Right lobe of liver (tissue), 6 donors: ENCODE data around the gene MMP21. TPM values are rescaled to one million over a fixed set of nuclear protein-coding genes. Genes with fewer than 3 reads are reported as not detected.

Experiments used
- ATAC-seq, 4 donors: fragments of 200-7000 bp; cut with Tn5 transposase; one replicate each; pipeline ENCODE4 v1.9.1; 2020; ENCODE audit warnings: mild to moderate bottlenecking in 4 of 4, moderate library complexity in 4 of 4
- DNase-seq, 3 donors: peaks; one replicate each; pipeline ENCODE4 v3.0.0-alpha.2; 2020
- H3K27ac ChIP-seq, 3 donors: fragments of 200-600 bp; one replicate each; pipeline ENCODE4 v1.8.0; 2022
- H3K27me3 ChIP-seq, 2 donors: fragments of 200-600 bp; one replicate each; pipeline ENCODE4 v1.8.0; 2022
- H3K36me3 ChIP-seq, 4 donors: fragments of 200-600 bp; sonication (generic) in 1 of 4; one replicate each; pipeline versions ENCODE4 v1.5.1 to v1.8.0; 2017 to 2022; ENCODE audit warnings: control low read depth in 1 of 4
- H3K4me1 ChIP-seq, 4 donors: fragments of 200-600 bp; sonication (generic) in 1 of 4; one replicate each; pipeline versions ENCODE4 v1.5.1 to v1.8.0; 2017 to 2022; ENCODE audit warnings: control low read depth in 1 of 4
- H3K4me3 ChIP-seq, 3 donors: fragments of 200-600 bp; one replicate each; pipeline ENCODE4 v1.8.0; 2022
- H3K9me3 ChIP-seq, 4 donors: fragments of 200-600 bp; sonication (generic) in 1 of 4; one replicate each; pipeline versions ENCODE4 v1.5.1 to v1.8.0; 2017 to 2022; ENCODE audit warnings: control low read depth in 1 of 4
- CTCF ChIP-seq, 4 donors: fragments of 200-600 bp in 3 of 4; fragments of 450-650 bp in 1 of 4; IDR thresholded peaks; one replicate each; pipeline versions ENCODE4 v1.5.1 to v1.8.0; 2016 to 2022; ENCODE audit warnings: antibody characterized with exemption in 4 of 4, mild to moderate bottlenecking in 2 of 4
- POLR2A ChIP-seq: fragments of 450-650 bp; IDR thresholded peaks from one replicate; pipeline ENCODE4 v1.6.1; 2017; ENCODE audit warnings: antibody characterized with exemption, mild to moderate bottlenecking
- WGBS: methylation state at CpG from one replicate; pipeline ENCODE4 v1.1.6; 2018; ENCODE audit warnings: low coverage, low lambda C conversion rate; ENCODE audit not compliant: insufficient coverage; ENCODE audit errors: missing lambda C conversion rate; 5-methylcytosine and 5-hydroxymethylcytosine counted together
- intact Hi-C, 2 donors: fragments of 100-400 bp; cut with DNase I; formaldehyde crosslinking; loops; one replicate each; pipeline versions ENCODE4 v1.11.2 to v1.14.1; 2022
- total RNA-seq, 6 experiments: library from RNA; depleted of rRNA in 2 of 6; stranded (reverse); fragments of >200 nt in 2 of 6; fragmentation: NEBNext Ultra II Directional in 3 of 6; extraction: Animal tissue kit (Norgen Biotek cat#: 25700) in 3 of 6; gene quantifications; one replicate each; pipeline versions ENCODE4 v1.1.0 to v1.2.4, GENCODE V29; 2016 to 2023
- donor health status: DM: no; HTN: yes; CAD: no.
- donor health status: DM: no; HTN: no; CAD: no.
- donor health status: DM: no; HTN: no; CAD: no.
- donor health status: DM: no; HTN: yes; CAD: no.
- donor health status: DM: no; HTN: yes; CAD: no.

Gene MMP21
- total RNA-seq, 6 experiments from 2014 or later: 0.10 to 0.25 (median 0.14) TPM; not detected in 1

- peaks cover 0 to 40% (median 6%) of the 10 kb centered on the region in 4 donors for H3K36me3 ChIP-seq
- no peaks in the 10 kb centered on the region for H3K27me3 ChIP-seq
- intact Hi-C loops: no loop called here
- no peak overlapping the region for H3K27ac ChIP-seq
- TF ChIP-seq CTCF (IDR thresholded peaks at IDR 0.05) (no peak), POLR2A (no peak)
- H3K4me3 ChIP-seq: no peak overlapping the region
- no peak for ATAC-seq
- H3K4me1 ChIP-seq: no peaks in the 10 kb centered on the region
- no peaks in the 10 kb centered on the region for H3K9me3 ChIP-seq
- DNase-seq: no peak
- WGBS: 73% methylated on average over 1 of the region's 1 CpG
These were observed 13.7 kb downstream of the MMP21 start for GRCh38 chr10:125761961-125762360.

- Histone ChIP-seq H3K4me1 (no peaks in the 10 kb centered on the region), H3K4me3 (no peak overlapping the region), H3K27me3 (no peaks in the 10 kb centered on the region), H3K9me3 (no peaks in the 10 kb centered on the region), H3K36me3 (peaks cover 0 to 50% (median 5%) of the 10 kb centered on the region in 4 donors), H3K27ac (no peak overlapping the region)
- no peak for TF ChIP-seq POLR2A
- TF ChIP-seq CTCF (IDR thresholded peaks at IDR 0.05): no peak
- intact Hi-C loops: no loop called here
- DNase-seq (no peak), ATAC-seq (no peak)
- 85% methylated on average over 4 of the region's 4 CpGs for WGBS
These were observed 17.9 kb downstream of the MMP21 start for GRCh38 chr10:125757742-125758141.

GRCh38 chr10:125756853-125757487, 18.7 kb downstream of the MMP21 start:
- TF ChIP-seq CTCF (IDR thresholded peaks at IDR 0.05) (no peak), POLR2A (no peak)
- Histone ChIP-seq H3K27ac (no peak overlapping the region), H3K4me3 (no peak overlapping the region), H3K4me1 (no peaks in the 10 kb centered on the region), H3K36me3 (peaks cover 0 to 51% (median 5%) of the 10 kb centered on the region in 4 donors), H3K9me3 (no peaks in the 10 kb centered on the region), H3K27me3 (no peaks in the 10 kb centered on the region)
- intact Hi-C loops: no loop called here
- ATAC-seq: no peak
- no peak for DNase-seq
- WGBS: 85% methylated on average over 5 of the region's 5 CpGs

- TF ChIP-seq CTCF (IDR thresholded peaks at IDR 0.05): no peak
- no peak for TF ChIP-seq POLR2A
- WGBS: 63% methylated on average over 5 of the region's 5 CpGs
- H3K4me3 ChIP-seq: no peak overlapping the region
- intact Hi-C loops: no loop called here
- no peak for DNase-seq
- H3K27me3 ChIP-seq: no peaks in the 10 kb centered on the region
- no peaks in the 10 kb centered on the region for H3K9me3 ChIP-seq
- ATAC-seq: no peak
- peaks cover 0 to 57% (median 9%) of the 10 kb centered on the region in 4 donors for H3K36me3 ChIP-seq
- H3K27ac ChIP-seq: no peak overlapping the region
- no peaks in the 10 kb centered on the region for H3K4me1 ChIP-seq
These were observed 19.4 kb downstream of the MMP21 start for GRCh38 chr10:125756196-125756595.
